OCI-LY1 (cell line): Measurements from ENCODE around the gene DUSP16.

ENCODE experiments used
- CTCF ChIP-seq: fragments of 200-600 bp; sonication (generic), shearing (Covaris generic); IDR thresholded peaks from 2 replicates; pipeline ENCODE4 v1.5.1; 2017; ENCODE audit warnings: mild to moderate bottlenecking, antibody characterized with exemption, low read length, moderate library complexity, mixed read lengths
- EZH2 ChIP-seq: fragments of 200-600 bp; sonication (generic), shearing (Covaris generic); IDR thresholded peaks from 2 replicates; pipeline ENCODE4 v1.8.0; 2017; ENCODE audit warnings: borderline replicate concordance, mixed run types, mild to moderate bottlenecking, antibody characterized with exemption, low read length, moderate library complexity, mixed read lengths

GRCh38 chr12:12480074-12480473 lies 82.6 kb downstream of the DUSP16 start:
- TF ChIP-seq CTCF, result no peak
- no peak for TF ChIP-seq EZH2
